OCI-LY7 (cell line): Measurements from ENCODE around the gene MSN. TPM values are rescaled to one million over a fixed set of nuclear protein-coding genes. Genes with fewer than 3 reads are reported as not detected.

ENCODE experiments used
- BruUV-seq: library from RNA; stranded (reverse); fragments of 400-500 nt; replicated peaks from 2 replicates; lab custom pipeline; 2021; lab: Mats Ljungman, UMichigan
- CTCF ChIA-PET: fragments of 300-600 bp; sonication (Branson Sonifier 250); formaldehyde crosslinking; loops from one replicate; lab custom pipeline; 2022; ENCODE audit warnings: antibody characterized with exemption; ENCODE audit not compliant: unreplicated experiment; lab: Charles Lee
- POLR2A ChIA-PET: fragments of 300-600 bp; sonication (Branson Sonifier 250); formaldehyde crosslinking; loops from one replicate; lab custom pipeline; 2022; ENCODE audit warnings: antibody characterized with exemption; lab: Charles Lee
- DNase-seq: peaks from one replicate; pipeline ENCODE4 v3.0.0-alpha.2; 2015; ENCODE audit warnings: low spot score
- H2AFZ ChIP-seq: fragments of 200-600 bp; sonication (generic), shearing (Covaris generic); 2 replicates; pipeline ENCODE4 v1.6.1; 2014; ENCODE audit warnings: mild to moderate bottlenecking, antibody characterized with exemption, low read length, moderate library complexity
- H3K27ac ChIP-seq: fragments of 200-600 bp; sonication (generic); 2 replicates; pipeline ENCODE4 v1.5.1; 2014; ENCODE audit warnings: mixed run types, low read depth, mild to moderate bottlenecking, moderate library complexity, low read length, inconsistent platforms; ENCODE audit not compliant: poor library complexity, severe bottlenecking
- H3K36me3 ChIP-seq: fragments of 200-600 bp; sonication (generic); 2 replicates; pipeline ENCODE4 v1.6.1; 2014; ENCODE audit warnings: mild to moderate bottlenecking, antibody characterized with exemption, low read length, moderate library complexity, mixed read lengths; ENCODE audit not compliant: insufficient read depth
- H3K4me1 ChIP-seq: fragments of 200-600 bp; sonication (generic); 2 replicates; pipeline ENCODE4 v1.5.1; 2014; ENCODE audit warnings: mild to moderate bottlenecking, low read length; ENCODE audit not compliant: insufficient read depth, poor library complexity, severe bottlenecking
- H3K4me2 ChIP-seq: fragments of 200-600 bp; sonication (generic); 2 replicates; pipeline ENCODE4 v1.6.1; 2014; ENCODE audit warnings: mild to moderate bottlenecking, low read length
- H3K4me3 ChIP-seq: fragments of 200-600 bp; sonication (generic); 2 replicates; pipeline ENCODE4 v1.5.1; 2014; ENCODE audit warnings: mild to moderate bottlenecking, low read depth, low read length; ENCODE audit not compliant: poor library complexity, severe bottlenecking
- H3K79me2 ChIP-seq: fragments of 200-600 bp; sonication (generic); 2 replicates; pipeline ENCODE4 v1.6.1; 2016; ENCODE audit warnings: low read depth, mild to moderate bottlenecking, low read length, moderate library complexity, mixed read lengths; ENCODE audit not compliant: insufficient read depth
- H3K9me2 ChIP-seq: fragments of 200-600 bp; sonication (generic); 2 replicates; pipeline ENCODE4 v1.6.1; 2016; ENCODE audit warnings: mild to moderate bottlenecking, low read length, mixed read lengths; ENCODE audit not compliant: insufficient read depth
- H3K9me3 ChIP-seq: fragments of 200-600 bp; sonication (generic); 2 replicates; pipeline ENCODE4 v1.6.1; 2014; ENCODE audit warnings: mild to moderate bottlenecking, mixed run types, low read length, mixed read lengths
- H4K20me1 ChIP-seq: fragments of 200-600 bp; sonication (generic); 2 replicates; pipeline ENCODE4 v1.6.1; 2014; ENCODE audit warnings: mild to moderate bottlenecking, antibody characterized with exemption, low read length, moderate library complexity, mixed read lengths; ENCODE audit not compliant: insufficient read depth
- CTCF ChIP-seq: fragments of 200-600 bp; sonication (generic); conservative IDR thresholded peaks from 2 replicates; pipeline ENCODE4 v1.5.1; 2014; ENCODE audit warnings: mild to moderate bottlenecking, antibody characterized with exemption, low read length, moderate library complexity, mixed read lengths
- EZH2phosphoT487 ChIP-seq: fragments of 200-600 bp; sonication (generic); IDR thresholded peaks from 2 replicates; pipeline ENCODE4 v1.6.1; 2018; ENCODE audit warnings: low read depth, borderline replicate concordance, mild to moderate bottlenecking, mixed run types, antibody characterized with exemption, low read length, moderate library complexity, mixed read lengths
- intact Hi-C: fragments of 100-400 bp; cut with micrococcal nuclease; formaldehyde crosslinking; loops from one replicate; pipeline ENCODE4 v1.10.0; 2022; ENCODE audit not compliant: unreplicated experiment
- total RNA-seq, 2 experiments: library from RNA; depleted of rRNA in 1 of 2; stranded (reverse); fragments of >200 nt in 1 of 2; shearing (Covaris generic) in 1 of 2; gene quantifications; 2 replicates each; pipeline ENCODE4 v1.2.3, GENCODE V29; 2014 to 2022

MSN gene
- total RNA-seq, 2 experiments from 2014 or later = 95.8 to 143 TPM

- H3K9me2 ChIP-seq = no peaks in the 10 kb centered on the region
- H3K79me2 ChIP-seq = peaks cover 80% of the 10 kb centered on the region
- H3K4me2 ChIP-seq = peak overlapping the region; percentile 93
- TF ChIP-seq EZH2phosphoT487 (no peak), CTCF (no peak)
- H2AFZ ChIP-seq = no peak overlapping the region
- BruUV-seq = no TSS peak
- peak overlapping the region; percentile 100 for H3K27ac ChIP-seq
- intact Hi-C loops = no loop called here
- ChIA-PET POLR2A (interaction anchor here (0.6 to 1.8 kb wide), 7 partner anchors 9 to 39 kb away, joined by 3 to 7 read pairs (median 4); no protein-coding TSS in a partner anchor), CTCF (no interaction called here)
- H3K9me3 ChIP-seq = no peaks in the 10 kb centered on the region
- H3K4me1 ChIP-seq = peaks cover 92% of the 10 kb centered on the region
- no peak for DNase-seq
- peak overlapping the region; percentile 58 for H3K4me3 ChIP-seq
- H4K20me1 ChIP-seq = no peaks in the 10 kb centered on the region
- H3K36me3 ChIP-seq = peaks cover 23% of the 10 kb centered on the region
These were observed 29.8 kb downstream of the MSN start for GRCh38 chrX:65697211-65697641.

GRCh38 chrX:65697915-65698796 lies 30.7 kb downstream of the MSN start:
- Histone ChIP-seq H3K79me2 (peaks cover 80% of the 10 kb centered on the region), H3K9me2 (no peaks in the 10 kb centered on the region), H2AFZ (no peak overlapping the region), H3K36me3 (peaks cover 19% of the 10 kb centered on the region), H3K9me3 (no peaks in the 10 kb centered on the region), H3K4me3 (peak overlapping the region; percentile 58), H4K20me1 (no peaks in the 10 kb centered on the region), H3K4me2 (peak overlapping the region; percentile 93), H3K27ac (peak overlapping the region; percentile 100), H3K4me1 (peaks cover 90% of the 10 kb centered on the region)
- CTCF ChIA-PET = interaction anchor here (1.0 to 1.4 kb wide), 2 partner anchors 30 to 31 kb away, joined by 3 read pairs; partner anchors contain the start of gene MSN
- DNase-seq = peak; percentile 87
- no TSS peak for BruUV-seq
- intact Hi-C loops = loop anchor here (1.0 to 2.0 kb wide), 3 partner anchors 31 to 315 kb away; partner anchors contain the start of gene MSN
- POLR2A ChIA-PET = interaction anchor here (0.6 to 2.2 kb wide), 15 partner anchors 8 to 349 kb away, joined by 3 to 15 read pairs (median 3); partner anchors contain the start of gene MSN
- TF ChIP-seq EZH2phosphoT487 = no peak
- TF ChIP-seq CTCF = no peak
